Tibial nerve (tissue), 4 donors: Measurements from ENCODE around the gene CHST7.

Experiments
- CTCF ChIP-seq, 5 experiments: fragments of 200-600 bp in 3 of 5; fragments of 450-650 bp in 2 of 5; sonication (generic) in 3 of 5; IDR thresholded peaks; one replicate each; pipeline ENCODE4 v1.5.1; 2016 to 2019; ENCODE audit warnings: antibody characterized with exemption in 5 of 5, mild to moderate bottlenecking in 3 of 5, moderate library complexity in 2 of 5
- EP300 ChIP-seq, 2 donors: sonication (generic); formaldehyde crosslinking; IDR thresholded peaks; one replicate each; pipeline ENCODE4 v1.6.1; 2017; ENCODE audit warnings: antibody characterized with exemption in 2 of 2, mild to moderate bottlenecking in 1 of 2
- POLR2A ChIP-seq, 2 donors: fragments of 450-650 bp; IDR thresholded peaks; one replicate each; pipeline ENCODE4 v1.6.1; 2017; ENCODE audit warnings: antibody characterized with exemption in 2 of 2, mild to moderate bottlenecking in 2 of 2, moderate library complexity in 2 of 2

GRCh38 chrX:46545111-46546005, 28.2 kb upstream of the CHST7 start, which contains the start of gene ZNF674:
- TF ChIP-seq POLR2A (IDR thresholded peaks at IDR 0.05) (peak; percentile 50 to 67), CTCF (IDR thresholded peaks at IDR 0.05) (peak; percentile 22 to 60 (median 31)), EP300 (IDR thresholded peaks at IDR 0.05) (peak; percentile 34 to 92)
